Dendritic cell treated with granulocyte-macrophage colony-stimulating factor and Interleukin-4, amounts not matched to agents 40 ng/mL and 50 ng/mL, for 4 days (primary cell): ENCODE results near the gene PI4KB.

Source experiments
- H3K27ac Mint-ChIP-seq: one replicate; pipeline ENCODE4 v1.8.0; 2022; ENCODE audit warnings: mild to moderate bottlenecking, mixed read lengths
- H3K27me3 Mint-ChIP-seq: one replicate; pipeline ENCODE4 v1.8.0; 2022; ENCODE audit warnings: mild to moderate bottlenecking, mixed read lengths
- H3K36me3 Mint-ChIP-seq: one replicate; pipeline ENCODE4 v1.8.0; 2022; ENCODE audit warnings: low read depth, mixed read lengths
- H3K4me1 Mint-ChIP-seq: one replicate; pipeline ENCODE4 v1.8.0; 2022; ENCODE audit warnings: low read depth, mixed read lengths
- H3K4me3 Mint-ChIP-seq: one replicate; pipeline ENCODE4 v1.8.0; 2022; ENCODE audit warnings: mild to moderate bottlenecking, moderate library complexity, mixed read lengths
- H3K9me3 Mint-ChIP-seq: one replicate; pipeline ENCODE4 v1.8.0; 2022; ENCODE audit warnings: mixed read lengths
- intact Hi-C: fragments of 100-400 bp; cut with micrococcal nuclease; formaldehyde crosslinking; loops from one replicate; pipeline ENCODE4 v1.15.0; 2022

PI4KB gene

DNA sequence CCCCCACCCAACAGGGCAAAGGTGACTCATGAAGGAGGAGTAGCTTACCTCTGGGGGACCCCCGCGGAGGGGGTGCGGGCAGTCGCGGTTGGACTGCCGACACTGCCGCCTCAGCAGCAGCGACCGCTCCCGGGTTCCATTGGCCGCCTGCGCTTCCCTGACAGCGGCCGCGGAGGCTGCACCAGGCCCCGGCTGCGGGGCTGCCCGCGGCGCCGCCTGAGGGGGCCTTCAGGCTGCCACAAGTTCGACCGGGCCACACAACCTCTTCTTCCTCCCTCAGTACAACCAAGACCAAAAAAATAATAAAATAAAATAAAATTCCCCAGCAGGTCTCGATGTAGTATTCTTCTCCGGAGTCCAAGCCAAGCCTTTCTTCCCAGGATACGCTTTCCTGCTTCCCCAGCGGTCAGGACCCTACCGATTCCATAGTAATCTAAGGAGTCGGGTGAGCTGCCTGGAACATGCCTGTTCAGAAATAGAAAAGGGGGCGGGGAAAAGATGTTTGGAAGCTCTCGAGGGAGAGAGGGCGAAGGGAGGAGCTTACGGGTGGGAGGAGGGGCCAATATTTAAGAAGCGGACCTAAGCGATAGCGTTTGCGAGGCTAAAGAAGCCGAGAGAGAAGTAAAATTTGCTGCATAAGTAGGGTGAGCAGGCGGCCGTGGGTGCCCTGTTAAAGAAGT, at the start of gene PI4KB:
TSS of gene PI4KB (minus strand) at position 194 of the 680 bp plus-strand sequence. CDS start 10,935 bp downstream, outside the sequence.
- Mint-ChIP-seq H3K9me3 (no peaks in the 10 kb centered on the region), H3K4me3 (peak within 1 kb of the TSS; percentile 90), H3K4me1 (peaks cover 48% of the 10 kb centered on the region), H3K36me3 (peaks cover 54% of the 10 kb centered on the region), H3K27ac (peak within 1 kb of the TSS; percentile 90), H3K27me3 (no peaks in the 10 kb centered on the region)
- intact Hi-C loops, result loop anchor here (1.0 to 2.0 kb wide), 4 partner anchors 16 to 72 kb away; partner anchors contain the start of genes PSMB4, RFX5 and ZNF687

DNA sequence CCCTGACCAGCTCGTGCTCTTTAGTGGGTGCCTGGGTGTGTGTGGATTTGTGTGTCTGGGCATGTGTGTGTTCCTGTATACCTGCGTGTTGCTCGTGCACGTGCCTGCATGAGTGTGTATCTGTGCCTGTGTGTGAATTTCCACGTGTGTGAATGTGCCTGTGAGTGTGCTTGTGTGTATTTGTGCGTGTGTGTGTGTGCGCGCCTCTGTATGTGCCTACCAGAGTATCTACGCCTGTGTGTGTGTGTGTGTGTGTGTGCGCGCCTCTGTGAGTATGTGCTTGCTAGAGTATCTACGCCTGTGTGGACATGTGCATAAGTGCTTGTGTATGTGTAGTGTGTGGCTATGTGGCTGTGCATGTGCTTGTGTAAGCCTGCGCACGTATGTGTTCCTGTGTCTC, 46.0 kb upstream of the PI4KB start:
- H3K4me1 Mint-ChIP-seq, result peaks cover 58% of the 10 kb centered on the region
- no peak overlapping the region for H3K4me3 Mint-ChIP-seq
- intact Hi-C loops, result no loop called here
- no peaks in the 10 kb centered on the region for H3K9me3 Mint-ChIP-seq
- H3K36me3 Mint-ChIP-seq, result no peaks in the 10 kb centered on the region
- no peaks in the 10 kb centered on the region for H3K27me3 Mint-ChIP-seq
- peak overlapping the region; percentile 75 for H3K27ac Mint-ChIP-seq

DNA sequence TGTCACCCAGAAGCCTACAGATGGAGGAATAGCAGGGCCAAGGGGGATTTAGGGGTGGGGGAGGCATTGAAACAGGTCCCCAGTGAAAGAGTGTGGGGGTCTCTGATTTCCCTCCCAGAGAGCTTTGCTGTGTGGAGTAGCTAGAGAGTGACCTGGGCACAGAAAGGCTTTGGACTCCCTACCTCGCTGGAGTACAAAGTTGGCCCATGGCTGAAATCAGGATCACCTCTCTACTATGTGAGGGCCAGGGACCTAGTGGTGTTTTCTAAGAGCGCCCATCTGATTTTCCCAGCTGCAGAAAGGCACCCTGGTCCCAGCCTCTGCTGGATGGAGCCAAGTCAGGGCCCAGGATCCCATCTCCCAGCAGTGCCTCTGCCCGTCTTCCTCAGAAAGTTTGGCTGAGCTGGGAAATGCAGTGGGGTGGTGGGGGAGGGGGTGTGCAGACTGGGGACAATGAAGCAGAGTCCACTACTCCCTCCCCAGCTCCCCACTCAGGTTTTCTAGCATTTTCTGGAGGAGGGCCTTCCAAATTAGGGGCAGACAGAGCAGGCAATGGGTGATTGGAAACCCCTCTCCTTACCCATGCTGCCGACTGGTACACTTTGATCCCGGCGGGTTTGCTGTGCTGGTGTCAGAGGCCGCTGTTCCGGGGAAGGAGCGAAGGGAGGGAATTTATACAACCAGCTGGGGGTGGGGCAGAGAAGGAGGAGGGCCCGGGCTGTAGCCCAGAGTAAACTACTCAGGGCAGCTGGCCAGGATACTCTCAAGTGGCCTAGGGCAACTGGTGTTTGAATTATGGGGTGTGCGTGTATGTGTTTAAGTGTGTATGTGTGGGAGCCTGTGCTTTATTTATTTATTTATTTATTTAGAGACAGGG, 45.1 kb upstream of the PI4KB start, which contains the start of gene SELENBP1:
TSS of gene SELENBP1 (minus strand) at position 648 of the 877 bp plus-strand sequence. CDS start at position 584, 64 bp downstream.
- peak within 1 kb of the TSS; percentile 75 for H3K27ac Mint-ChIP-seq
- intact Hi-C loops, result no loop called here
- peak within 1 kb of the TSS; percentile 39 for H3K4me3 Mint-ChIP-seq
- H3K27me3 Mint-ChIP-seq, result no peaks in the 10 kb centered on the region
- no peaks in the 10 kb centered on the region for H3K36me3 Mint-ChIP-seq
- peaks cover 58% of the 10 kb centered on the region for H3K4me1 Mint-ChIP-seq
- no peaks in the 10 kb centered on the region for H3K9me3 Mint-ChIP-seq

DNA sequence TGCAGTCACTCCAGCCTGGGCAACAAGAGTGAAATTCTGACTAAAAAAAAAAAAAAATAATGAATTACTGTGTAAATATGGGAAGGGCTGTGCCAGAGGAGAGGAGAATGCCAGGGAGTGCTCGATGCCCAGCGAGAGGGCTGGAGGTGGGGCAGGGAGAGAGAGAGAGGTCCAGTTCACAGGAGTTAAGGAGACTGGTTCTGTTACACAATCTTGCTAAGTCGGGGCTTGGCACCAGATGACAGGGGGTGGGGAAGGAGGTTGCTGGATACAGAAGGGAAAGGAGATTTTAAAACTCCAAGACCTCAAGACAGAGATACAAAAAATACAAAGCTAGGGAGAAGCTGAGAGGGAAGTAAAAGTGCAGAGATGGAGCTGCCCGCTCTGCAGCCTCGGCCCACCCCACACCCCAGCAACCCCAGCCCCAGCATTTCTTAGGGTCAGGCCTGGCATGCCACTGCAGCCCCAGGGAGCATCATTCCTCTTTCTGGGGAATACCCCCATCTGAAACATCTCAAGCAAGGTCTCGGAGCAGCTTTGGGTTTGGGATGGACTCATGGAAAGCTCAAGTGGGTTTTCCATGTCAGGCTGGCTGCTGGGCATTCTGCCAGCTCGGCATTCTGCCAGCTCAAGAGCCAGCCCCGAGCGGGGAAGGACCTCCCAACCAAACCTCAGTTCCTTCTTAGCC, 44.3 kb upstream of the PI4KB start:
- H3K4me3 Mint-ChIP-seq, result peak overlapping the region; percentile 39
- intact Hi-C loops, result no loop called here
- H3K9me3 Mint-ChIP-seq, result no peaks in the 10 kb centered on the region
- peaks cover 58% of the 10 kb centered on the region for H3K4me1 Mint-ChIP-seq
- H3K27ac Mint-ChIP-seq, result peak overlapping the region; percentile 75
- H3K27me3 Mint-ChIP-seq, result no peaks in the 10 kb centered on the region
- no peaks in the 10 kb centered on the region for H3K36me3 Mint-ChIP-seq

DNA sequence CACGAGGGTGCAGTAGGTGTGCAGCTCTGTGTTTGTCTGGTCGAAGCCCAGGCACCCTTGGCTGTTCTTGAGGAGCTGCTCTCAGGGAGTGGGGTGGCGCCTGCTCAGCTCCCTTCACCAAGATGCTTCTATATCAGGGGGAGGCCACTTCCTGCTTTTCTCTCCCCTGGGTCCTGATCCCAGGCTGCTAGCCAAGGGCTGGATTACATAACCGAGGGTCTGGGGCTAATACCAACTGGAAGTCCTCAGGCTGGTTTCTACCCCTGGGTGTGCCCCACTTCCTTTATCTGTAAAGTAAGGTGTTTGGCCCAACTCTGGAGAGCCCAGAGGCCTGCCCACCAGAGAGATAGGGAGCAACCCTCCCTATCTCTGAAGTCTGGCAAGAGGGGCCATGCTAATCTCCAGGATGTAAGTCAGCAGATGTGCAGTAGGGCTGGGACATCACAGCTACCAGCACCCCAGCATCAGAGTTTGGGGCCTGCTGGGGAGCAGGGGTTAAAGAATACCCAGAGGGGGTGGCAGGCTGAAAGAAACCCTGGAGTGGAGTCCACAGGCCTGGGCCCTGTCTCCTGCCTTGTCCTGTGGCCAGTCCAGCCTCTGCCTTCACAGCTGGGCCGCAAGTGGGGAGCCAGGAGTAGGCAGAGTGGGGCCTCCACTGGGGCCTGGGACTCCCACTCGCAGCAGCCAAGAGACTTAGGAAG, 43.1 kb upstream of the PI4KB start:
- peaks cover 58% of the 10 kb centered on the region for H3K4me1 Mint-ChIP-seq
- intact Hi-C loops, result no loop called here

DNA sequence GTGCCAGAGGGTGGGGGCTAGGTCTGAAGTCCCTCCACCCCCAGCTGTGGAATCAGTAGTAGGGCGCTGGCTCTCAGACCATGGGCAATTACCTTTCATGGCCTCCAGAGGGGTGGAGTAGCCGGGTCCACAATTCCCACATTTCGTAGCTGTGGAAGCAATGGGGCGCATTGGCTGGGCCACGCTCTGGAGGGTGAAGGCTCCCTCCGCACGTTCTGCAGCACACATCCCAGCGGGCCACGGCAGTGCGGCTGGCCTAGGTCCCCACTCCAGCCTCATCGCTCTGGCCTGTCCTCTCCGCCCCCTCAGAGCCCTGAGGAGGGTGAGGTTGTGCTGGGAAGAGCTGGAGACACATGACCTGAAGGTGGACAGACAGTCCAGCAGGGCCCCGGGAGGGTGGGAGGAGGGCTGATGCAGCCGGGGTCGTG, 42.4 kb upstream of the PI4KB start:
- Mint-ChIP-seq H3K36me3 (no peaks in the 10 kb centered on the region), H3K4me1 (peaks cover 58% of the 10 kb centered on the region), H3K27ac (no peak overlapping the region), H3K4me3 (no peak overlapping the region), H3K9me3 (no peaks in the 10 kb centered on the region), H3K27me3 (no peaks in the 10 kb centered on the region)
- intact Hi-C loops, result no loop called here

More for the DNA sequence above, 43.1 kb upstream of the PI4KB start:
- H3K27ac Mint-ChIP-seq, result peak overlapping the region; percentile 75
- no peaks in the 10 kb centered on the region for H3K9me3 Mint-ChIP-seq
- no peaks in the 10 kb centered on the region for H3K27me3 Mint-ChIP-seq
- H3K36me3 Mint-ChIP-seq, result no peaks in the 10 kb centered on the region
- H3K4me3 Mint-ChIP-seq, result no peak overlapping the region

DNA sequence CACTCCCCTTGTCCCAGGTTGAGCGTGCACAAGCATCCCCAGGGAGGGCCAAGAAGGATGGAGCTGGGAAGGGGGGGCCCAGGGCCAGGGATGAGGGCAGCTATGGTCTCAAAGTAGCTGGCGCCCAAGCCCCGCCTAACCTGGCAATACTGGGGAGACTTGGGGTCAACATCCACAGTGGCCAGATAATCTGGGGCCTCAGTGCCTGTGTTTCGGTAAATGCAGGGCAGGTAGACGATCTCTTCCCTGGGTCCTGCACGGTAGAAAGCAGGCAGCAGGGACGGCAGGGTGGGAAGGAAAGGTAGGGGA, 42.0 kb upstream of the PI4KB start:
- no peaks in the 10 kb centered on the region for H3K36me3 Mint-ChIP-seq
- H3K9me3 Mint-ChIP-seq, result no peaks in the 10 kb centered on the region
- H3K27ac Mint-ChIP-seq, result no peak overlapping the region
- peaks cover 57% of the 10 kb centered on the region for H3K4me1 Mint-ChIP-seq
- H3K4me3 Mint-ChIP-seq, result no peak overlapping the region
- no peaks in the 10 kb centered on the region for H3K27me3 Mint-ChIP-seq
- intact Hi-C loops, result no loop called here

DNA sequence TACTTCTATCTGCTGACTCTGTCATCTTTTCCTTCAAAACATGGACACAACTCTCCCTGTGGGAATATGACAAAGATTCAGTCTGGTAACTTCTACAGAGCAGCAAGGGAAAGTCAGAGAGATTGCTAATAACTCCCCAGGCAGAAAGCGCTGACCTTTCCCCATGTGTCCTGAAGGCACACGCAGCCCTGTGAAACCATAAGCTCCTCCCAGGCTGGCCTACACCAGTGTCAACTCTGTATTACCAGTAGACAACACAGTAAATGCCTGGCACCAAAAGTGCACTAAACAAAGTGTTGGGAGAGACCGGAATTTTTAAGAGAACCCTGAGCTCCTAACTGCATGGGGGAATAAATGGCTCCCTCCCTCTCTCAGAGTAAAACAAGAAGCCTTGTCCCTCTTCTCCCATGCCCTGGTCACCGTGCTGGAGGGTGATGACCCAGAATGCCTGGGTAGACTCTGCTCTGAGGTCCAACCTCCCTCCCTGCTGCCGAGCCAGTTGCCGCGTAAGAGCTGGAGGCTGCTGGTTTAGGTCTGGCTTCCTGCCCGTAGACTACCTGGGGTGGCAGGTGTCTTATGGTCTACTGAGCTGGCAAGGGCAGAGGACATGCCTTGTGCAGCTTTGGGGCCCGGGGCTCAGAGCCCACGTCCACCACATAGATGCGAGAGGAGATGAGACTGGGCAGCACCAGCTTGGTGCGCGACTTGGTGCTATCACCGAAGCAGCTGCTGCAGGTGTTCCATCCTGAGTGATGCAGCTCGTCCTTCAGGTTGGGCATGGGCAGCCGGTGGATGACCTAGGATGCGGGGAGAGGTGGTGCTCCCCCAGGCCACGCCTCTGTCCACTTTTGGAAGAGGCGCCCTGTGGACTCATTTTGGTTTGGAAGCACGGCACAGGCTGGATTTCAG, 41.4 kb upstream of the PI4KB start:
- H3K36me3 Mint-ChIP-seq, result no peaks in the 10 kb centered on the region
- no peak overlapping the region for H3K27ac Mint-ChIP-seq
- no peaks in the 10 kb centered on the region for H3K27me3 Mint-ChIP-seq
- intact Hi-C loops, result no loop called here
- H3K4me3 Mint-ChIP-seq, result no peak overlapping the region
- H3K9me3 Mint-ChIP-seq, result peaks cover under 1% of the 10 kb centered on the region
- peaks cover 51% of the 10 kb centered on the region for H3K4me1 Mint-ChIP-seq

DNA sequence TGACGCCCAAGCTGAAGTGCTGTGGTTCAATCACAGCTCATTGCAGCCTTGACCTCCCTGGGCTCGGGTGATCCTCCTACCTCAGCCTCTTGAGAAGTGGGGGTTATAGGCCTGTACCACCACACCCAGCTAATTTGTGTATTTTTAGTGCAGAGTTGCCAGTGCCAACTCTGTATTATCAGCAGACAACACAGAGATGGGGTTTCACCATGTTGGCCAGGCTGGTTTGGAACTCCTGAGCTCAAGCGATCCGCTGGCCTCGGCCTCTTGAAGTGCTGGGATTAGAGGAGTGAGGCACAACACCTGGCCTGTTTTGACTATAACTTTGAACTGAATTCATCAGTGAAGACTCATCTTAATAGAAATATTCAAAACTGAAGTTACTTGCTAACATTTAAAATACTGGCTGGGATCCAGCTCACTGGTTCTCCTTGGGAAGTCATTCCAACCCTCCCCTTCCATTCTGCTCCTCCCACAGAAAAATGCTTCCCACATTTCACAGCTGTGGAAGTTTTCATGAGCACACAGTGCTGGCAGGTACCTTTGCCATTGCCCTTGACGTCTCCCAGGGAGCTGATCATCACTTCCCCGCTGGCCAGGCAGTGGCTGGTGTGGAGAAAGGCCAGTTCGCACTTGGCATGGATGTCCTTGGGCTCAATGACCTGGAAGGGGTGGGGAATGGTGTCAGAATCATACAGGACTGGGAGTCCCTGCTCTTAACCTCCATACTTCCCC, 40.6 kb upstream of the PI4KB start:
- Mint-ChIP-seq H3K27ac (no peak overlapping the region), H3K36me3 (no peaks in the 10 kb centered on the region), H3K27me3 (no peaks in the 10 kb centered on the region), H3K9me3 (peaks cover 9% of the 10 kb centered on the region), H3K4me3 (no peak overlapping the region), H3K4me1 (peaks cover 43% of the 10 kb centered on the region)
- intact Hi-C loops, result no loop called here

DNA sequence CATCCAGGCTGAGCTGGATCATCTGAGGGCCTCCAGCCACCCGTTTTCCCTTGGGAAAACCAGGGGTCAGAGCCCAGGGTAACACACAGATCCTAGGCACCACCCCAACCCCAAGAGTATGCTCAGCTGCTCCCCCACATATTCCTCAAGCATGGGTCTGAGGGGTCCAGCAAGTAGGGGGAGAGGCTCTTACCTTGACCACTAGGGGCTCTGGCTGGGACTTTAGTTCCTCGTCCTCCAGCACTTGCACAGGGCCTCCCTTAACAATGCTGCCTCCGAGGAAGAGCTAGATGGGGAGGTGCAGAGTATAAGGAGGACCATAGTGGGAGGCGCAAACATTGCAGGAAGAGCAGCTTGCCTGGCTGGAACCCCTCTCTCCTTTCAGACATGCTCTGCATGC, 37.8 kb upstream of the PI4KB start:
- peaks cover 23% of the 10 kb centered on the region for H3K9me3 Mint-ChIP-seq
- no peak overlapping the region for H3K27ac Mint-ChIP-seq
- H3K36me3 Mint-ChIP-seq, result peaks cover 8% of the 10 kb centered on the region
- peaks cover 30% of the 10 kb centered on the region for H3K4me1 Mint-ChIP-seq
- H3K4me3 Mint-ChIP-seq, result no peak overlapping the region
- no peaks in the 10 kb centered on the region for H3K27me3 Mint-ChIP-seq
- intact Hi-C loops, result no loop called here

DNA sequence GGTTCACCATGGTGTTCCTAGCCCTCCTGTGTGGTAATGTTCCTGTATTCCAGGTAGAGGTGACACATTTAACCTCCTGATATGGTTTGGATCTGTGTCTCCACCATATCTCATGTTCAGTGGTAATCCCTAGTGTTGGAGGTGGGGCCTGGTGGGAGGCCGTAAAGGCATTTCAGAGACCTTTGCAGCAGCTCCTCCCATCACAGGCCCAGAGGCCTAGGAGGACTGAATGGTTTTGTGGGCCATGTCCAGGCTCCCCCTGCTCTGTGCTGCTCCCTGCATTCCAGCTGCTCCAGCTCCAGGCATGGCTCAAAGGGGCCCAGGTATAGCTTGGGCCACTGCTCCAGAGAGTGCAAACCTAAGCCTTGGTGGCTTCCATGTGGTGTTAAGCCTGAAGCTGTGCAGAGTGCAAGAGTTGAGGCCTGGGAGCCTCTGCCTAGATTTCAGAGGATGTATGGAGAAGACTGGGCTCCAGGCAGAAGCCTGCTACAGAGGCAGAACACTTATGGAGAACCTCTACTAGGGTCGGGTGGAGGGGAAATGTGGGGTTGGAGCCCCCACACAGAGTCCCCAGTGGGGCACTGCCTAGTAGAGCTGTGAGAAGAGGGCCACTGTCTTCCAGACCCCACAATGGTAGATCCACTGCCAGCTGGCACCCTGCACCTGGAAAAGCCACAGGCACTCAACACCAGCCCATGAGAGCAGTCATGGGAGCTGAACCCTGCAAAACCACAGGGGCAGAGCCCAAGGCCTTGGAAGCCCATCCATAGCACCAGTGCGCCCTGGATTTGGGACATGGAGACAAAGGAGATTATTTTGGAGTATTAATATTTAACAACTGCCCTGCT, 35.3 kb upstream of the PI4KB start:
- H3K4me3 Mint-ChIP-seq, result no peak overlapping the region
- H3K27ac Mint-ChIP-seq, result peak overlapping the region; percentile 10
- H3K9me3 Mint-ChIP-seq, result peaks cover 23% of the 10 kb centered on the region
- no peaks in the 10 kb centered on the region for H3K27me3 Mint-ChIP-seq
- intact Hi-C loops, result no loop called here
- peaks cover 14% of the 10 kb centered on the region for H3K4me1 Mint-ChIP-seq
- H3K36me3 Mint-ChIP-seq, result peaks cover 8% of the 10 kb centered on the region

DNA sequence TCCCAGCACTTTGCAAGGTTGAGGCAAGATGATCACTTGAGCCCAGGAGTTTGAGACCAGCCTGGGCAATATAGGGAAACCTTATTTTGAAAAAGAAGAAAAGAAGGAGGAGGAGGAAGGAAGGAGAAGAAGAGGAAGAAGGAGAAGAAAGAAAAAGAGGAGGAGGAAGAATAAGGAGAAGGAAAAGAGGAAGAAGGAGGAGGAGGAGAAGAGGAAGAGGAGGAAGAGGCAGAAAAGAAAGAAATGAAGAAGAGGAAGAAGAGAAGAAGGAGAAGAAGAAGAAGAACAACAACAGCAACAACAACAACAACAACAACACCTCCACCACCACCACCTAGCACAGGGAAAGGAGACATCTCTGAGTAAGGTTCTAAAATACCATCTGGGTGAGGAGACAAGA, 34.7 kb upstream of the PI4KB start:
- H3K27ac Mint-ChIP-seq, result peak overlapping the region; percentile 7
- intact Hi-C loops, result no loop called here
- peaks cover 23% of the 10 kb centered on the region for H3K9me3 Mint-ChIP-seq
- H3K4me1 Mint-ChIP-seq, result peaks cover 15% of the 10 kb centered on the region
- no peak overlapping the region for H3K4me3 Mint-ChIP-seq
- H3K27me3 Mint-ChIP-seq, result no peaks in the 10 kb centered on the region
- peaks cover 8% of the 10 kb centered on the region for H3K36me3 Mint-ChIP-seq
